Measurements from ENCODE around the gene FSCB. TPM values are rescaled to one million over a fixed set of nuclear protein-coding genes. Genes with fewer than 3 reads are reported as not detected.
A peak's percentile ranks its signal among the peaks of the same experiment; 100 is the strongest.
"Not testable (repeated sequence)": the region's sequence is repeated elsewhere in the genome, so short reads cannot be mapped to it uniquely, and the experiment has no call there.

Gene FSCB
- total RNA-seq, 1 donor from 2014 or later = not detected

DNA sequence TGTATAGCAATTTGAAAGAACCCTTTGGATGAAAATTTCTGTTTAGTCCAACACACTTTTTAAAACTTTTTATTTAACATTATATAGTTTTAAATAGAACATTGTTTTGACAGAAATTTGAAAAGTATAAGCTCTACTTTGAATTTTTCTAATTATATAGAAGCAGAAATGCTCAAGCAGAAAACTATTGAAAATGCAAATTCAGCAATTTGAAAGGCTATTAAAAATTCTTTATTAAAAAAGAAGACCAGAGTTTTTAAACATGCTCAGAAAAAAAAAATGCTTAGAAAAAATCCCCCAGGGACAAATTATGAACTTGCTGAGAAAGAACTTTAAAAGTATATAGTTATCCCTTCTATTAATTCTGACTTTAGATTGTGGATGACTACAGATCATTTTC is 21.1 kb upstream of the FSCB start:
- no peaks in the 10 kb centered on the region for H3K9me3 Mint-ChIP-seq (ENCODE audit: low read depth)
- H3K27me3 Mint-ChIP-seq (ENCODE audit: low read depth) = peaks cover 6% of the 10 kb centered on the region
- no peaks in the 10 kb centered on the region for H3K4me1 Mint-ChIP-seq (ENCODE audit: low read depth)
- no peak overlapping the region for H3K27ac Mint-ChIP-seq (ENCODE audit: unreplicated experiment)
- H3K4me3 Mint-ChIP-seq (ENCODE audit: unreplicated experiment) = no peak overlapping the region
- no peaks in the 10 kb centered on the region for H3K36me3 Mint-ChIP-seq (ENCODE audit: low read depth)
- no peak for TF ChIP-seq CTCF (IDR thresholded peaks at IDR 0.05)
- DNase-seq (ENCODE audit: low spot score) = no peak

DNA sequence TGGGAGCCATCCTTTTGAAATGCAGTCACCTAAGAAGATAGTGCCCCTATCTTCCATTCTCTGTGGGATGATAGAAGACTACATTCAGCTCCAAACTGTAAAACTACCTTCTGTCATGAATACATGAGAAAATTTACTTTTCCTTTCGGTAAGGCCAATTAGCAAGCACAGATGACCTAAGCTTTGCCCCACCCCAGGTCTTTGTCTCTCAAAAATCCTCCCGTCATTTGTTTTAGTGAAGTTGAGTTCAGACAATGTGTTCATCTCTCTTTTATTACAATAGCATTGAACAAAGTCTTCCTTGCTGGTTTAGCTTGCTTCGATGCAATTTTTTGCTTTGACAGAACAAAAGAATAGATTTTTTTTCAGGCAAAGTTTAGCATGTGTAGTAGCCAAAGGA is 18.2 kb upstream of the FSCB start:
- Mint-ChIP-seq H3K27ac (ENCODE audit: unreplicated experiment) (no peak overlapping the region), H3K36me3 (ENCODE audit: low read depth) (no peaks in the 10 kb centered on the region), H3K9me3 (ENCODE audit: low read depth) (peaks cover 5% of the 10 kb centered on the region), H3K4me3 (ENCODE audit: unreplicated experiment) (no peak overlapping the region), H3K27me3 (ENCODE audit: low read depth) (peaks cover 6% of the 10 kb centered on the region), H3K4me1 (ENCODE audit: low read depth) (no peaks in the 10 kb centered on the region)
- TF ChIP-seq CTCF (IDR thresholded peaks at IDR 0.05) = no peak
- no peak for DNase-seq (ENCODE audit: low spot score)

DNA sequence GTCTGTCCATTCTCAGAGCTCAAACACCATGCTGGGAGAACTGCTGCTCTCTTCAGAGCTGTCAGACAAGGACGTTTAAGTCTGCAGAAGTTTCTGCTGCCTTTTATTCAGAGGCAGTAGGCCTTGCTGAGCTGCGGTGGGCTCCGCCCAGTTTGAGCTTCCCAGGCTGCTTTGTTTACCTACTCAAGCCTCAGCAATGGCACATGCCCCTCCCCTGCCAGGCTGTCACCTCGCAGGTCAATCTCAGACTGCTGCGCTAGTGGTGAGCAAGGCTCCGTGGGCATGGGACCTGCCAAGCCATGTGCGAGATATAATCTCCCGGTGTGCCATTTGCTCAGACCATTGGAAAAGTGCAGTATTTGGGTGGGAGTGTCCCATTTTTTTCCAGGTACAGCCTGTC is 8.6 kb upstream of the FSCB start:
- peaks cover 21% of the 10 kb centered on the region for H3K9me3 Mint-ChIP-seq (ENCODE audit: low read depth)
- H3K4me1 Mint-ChIP-seq (ENCODE audit: low read depth) = not testable (repeated sequence)
- peak; percentile 60 for DNase-seq (ENCODE audit: low spot score)

GRCh38 chr14:44508834-44509233 is 1.8 kb upstream of the FSCB start:
- Mint-ChIP-seq H3K27me3 (ENCODE audit: low read depth) (no peaks in the 10 kb centered on the region), H3K36me3 (ENCODE audit: low read depth) (no peaks in the 10 kb centered on the region), H3K9me3 (ENCODE audit: low read depth) (peaks cover 22% of the 10 kb centered on the region), H3K27ac (ENCODE audit: unreplicated experiment) (no peak overlapping the region), H3K4me3 (ENCODE audit: unreplicated experiment) (no peak overlapping the region), H3K4me1 (ENCODE audit: low read depth) (no peaks in the 10 kb centered on the region)
- no peak for TF ChIP-seq CTCF (IDR thresholded peaks at IDR 0.05)
- no peak for DNase-seq (ENCODE audit: low spot score)

More for the DNA sequence above, 8.6 kb upstream of the FSCB start:
- not testable (repeated sequence) for H3K36me3 Mint-ChIP-seq (ENCODE audit: low read depth); H3K4me3 Mint-ChIP-seq (ENCODE audit: unreplicated experiment); H3K27me3 Mint-ChIP-seq (ENCODE audit: low read depth); H3K27ac Mint-ChIP-seq (ENCODE audit: unreplicated experiment)

DNA sequence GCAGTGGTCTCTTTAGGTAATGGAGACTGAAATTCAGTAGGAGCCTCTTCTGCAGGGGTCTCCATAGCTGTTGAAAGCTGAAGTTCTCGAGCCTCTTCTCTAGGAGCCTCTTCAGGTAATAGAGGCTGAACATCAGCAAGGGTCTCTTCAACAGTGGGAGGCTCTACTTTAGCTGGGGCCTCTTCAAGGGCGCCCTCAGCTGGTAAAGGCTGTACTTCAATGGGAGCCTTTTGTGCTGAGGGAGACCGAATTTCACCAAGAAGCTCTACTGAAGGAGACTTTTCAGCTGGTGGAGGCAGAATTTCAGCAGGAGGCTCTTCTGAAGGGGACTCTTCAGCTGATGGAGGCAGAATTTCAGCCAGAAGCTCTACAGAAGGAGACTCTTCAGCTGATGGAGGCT is 1.5 kb downstream of the FSCB start:
- no peaks in the 10 kb centered on the region for H3K27me3 Mint-ChIP-seq (ENCODE audit: low read depth)
- no peaks in the 10 kb centered on the region for H3K4me1 Mint-ChIP-seq (ENCODE audit: low read depth)
- H3K9me3 Mint-ChIP-seq (ENCODE audit: low read depth) = peaks cover 14% of the 10 kb centered on the region
- no peaks in the 10 kb centered on the region for H3K36me3 Mint-ChIP-seq (ENCODE audit: low read depth)
- H3K27ac Mint-ChIP-seq (ENCODE audit: unreplicated experiment) = no peak overlapping the region
- H3K4me3 Mint-ChIP-seq (ENCODE audit: unreplicated experiment) = no peak overlapping the region
- no peak for TF ChIP-seq CTCF (IDR thresholded peaks at IDR 0.05)
- DNase-seq (ENCODE audit: low spot score) = no peak

DNA sequence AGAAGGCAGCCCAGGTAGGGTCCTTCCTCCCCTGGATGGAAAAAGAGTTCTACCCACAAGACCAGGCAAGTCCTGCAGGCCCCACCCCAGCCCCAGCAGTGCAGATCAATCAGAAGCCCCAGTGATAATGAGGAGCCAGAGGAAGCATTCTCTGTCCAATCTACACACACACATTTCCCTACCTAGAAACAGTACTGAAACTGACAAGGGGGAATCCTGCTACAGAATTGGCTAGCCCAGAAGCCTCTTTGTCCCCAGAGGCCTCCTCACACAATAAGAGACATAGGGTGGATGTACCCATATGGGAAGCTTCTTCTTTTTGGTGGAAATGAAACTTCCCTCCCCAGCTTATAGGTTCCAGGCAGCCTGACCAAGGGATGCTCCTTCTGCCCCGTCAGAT is 9.9 kb downstream of the FSCB start:
- no peak for TF ChIP-seq CTCF (IDR thresholded peaks at IDR 0.05)
- peaks cover 2% of the 10 kb centered on the region for H3K9me3 Mint-ChIP-seq (ENCODE audit: low read depth)
- no peak overlapping the region for H3K27ac Mint-ChIP-seq (ENCODE audit: unreplicated experiment)
- no peaks in the 10 kb centered on the region for H3K4me1 Mint-ChIP-seq (ENCODE audit: low read depth)
- no peak overlapping the region for H3K4me3 Mint-ChIP-seq (ENCODE audit: unreplicated experiment)
- H3K27me3 Mint-ChIP-seq (ENCODE audit: low read depth) = no peaks in the 10 kb centered on the region
- H3K36me3 Mint-ChIP-seq (ENCODE audit: low read depth) = no peaks in the 10 kb centered on the region
- no peak for DNase-seq (ENCODE audit: low spot score)
